ENCODE measurements around the gene STRIP1.

The STRIP1 gene

DNA sequence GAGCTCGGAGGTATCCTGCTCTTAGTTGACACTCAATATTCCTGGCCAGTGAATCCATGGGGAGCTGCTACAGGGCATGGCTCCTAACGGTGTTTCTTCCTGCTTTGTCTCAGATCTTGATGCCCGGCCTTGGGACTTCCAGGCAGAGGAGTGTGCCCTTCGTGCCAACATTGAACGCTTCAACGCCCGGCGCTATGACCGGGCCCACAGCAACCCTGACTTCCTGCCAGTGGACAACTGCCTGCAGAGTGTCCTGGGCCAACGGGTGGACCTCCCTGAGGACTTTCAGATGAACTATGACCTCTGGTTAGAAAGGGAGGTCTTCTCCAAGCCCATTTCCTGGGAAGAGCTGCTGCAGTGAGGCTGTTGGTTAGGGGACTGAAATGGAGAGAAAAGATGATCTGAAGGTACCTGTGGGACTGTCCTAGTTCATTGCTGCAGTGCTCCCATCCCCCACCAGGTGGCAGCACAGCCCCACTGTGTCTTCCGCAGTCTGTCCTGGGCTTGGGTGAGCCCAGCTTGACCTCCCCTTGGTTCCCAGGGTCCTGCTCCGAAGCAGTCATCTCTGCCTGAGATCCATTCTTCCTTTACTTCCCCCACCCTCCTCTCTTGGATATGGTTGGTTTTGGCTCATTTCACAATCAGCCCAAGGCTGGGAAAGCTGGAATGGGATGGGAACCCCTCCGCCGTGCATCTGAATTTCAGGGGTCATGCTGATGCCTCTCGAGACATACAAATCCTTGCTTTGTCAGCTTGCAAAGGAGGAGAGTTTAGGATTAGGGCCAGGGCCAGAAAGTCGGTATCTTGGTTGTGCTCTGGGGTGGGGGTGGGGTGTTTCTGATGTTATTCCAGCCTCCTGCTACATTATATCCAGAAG, 19.4 kb downstream of the STRIP1 start:
- DNase-seq (ENCODE audit: low spot score): peak; percentile 62

DNA sequence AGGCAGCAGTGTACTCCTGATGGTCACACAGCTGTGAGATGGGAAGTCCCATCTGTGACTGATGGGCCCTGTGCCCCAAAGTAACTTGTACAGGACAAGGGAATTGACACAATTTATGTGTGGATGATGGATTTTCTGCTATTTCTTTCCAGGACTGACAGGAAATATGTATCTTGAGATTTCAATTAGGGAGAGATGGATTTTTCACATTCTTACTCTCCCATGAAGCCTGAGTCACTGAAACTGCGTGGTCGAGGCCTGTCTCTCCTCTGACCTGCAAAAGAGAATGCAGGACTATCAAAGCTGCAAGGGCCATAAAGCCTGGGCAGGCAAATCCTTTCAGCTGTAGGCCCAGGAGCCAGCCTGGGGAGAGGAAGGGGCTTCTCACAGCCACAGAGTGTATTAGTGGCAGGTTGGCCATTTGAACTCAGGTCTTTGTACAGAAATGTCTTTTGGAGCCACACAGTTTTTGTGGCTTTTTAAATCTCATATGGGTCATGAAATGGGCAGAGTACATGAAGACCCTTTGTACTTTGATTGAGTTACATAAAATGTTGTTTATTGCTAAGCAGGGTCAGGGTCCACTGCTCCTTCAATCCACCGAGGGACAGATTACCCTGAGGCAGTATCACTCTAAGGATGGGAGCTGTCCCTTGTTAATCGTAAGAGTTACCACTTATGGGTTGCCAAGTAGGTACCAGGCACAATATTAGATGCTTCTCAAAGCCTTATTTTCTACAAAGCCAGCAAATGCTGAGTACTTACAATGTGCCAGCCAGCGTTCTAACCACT, 21.3 kb downstream of the STRIP1 start:
- peak; percentile 51 for DNase-seq (ENCODE audit: low spot score)

DNA sequence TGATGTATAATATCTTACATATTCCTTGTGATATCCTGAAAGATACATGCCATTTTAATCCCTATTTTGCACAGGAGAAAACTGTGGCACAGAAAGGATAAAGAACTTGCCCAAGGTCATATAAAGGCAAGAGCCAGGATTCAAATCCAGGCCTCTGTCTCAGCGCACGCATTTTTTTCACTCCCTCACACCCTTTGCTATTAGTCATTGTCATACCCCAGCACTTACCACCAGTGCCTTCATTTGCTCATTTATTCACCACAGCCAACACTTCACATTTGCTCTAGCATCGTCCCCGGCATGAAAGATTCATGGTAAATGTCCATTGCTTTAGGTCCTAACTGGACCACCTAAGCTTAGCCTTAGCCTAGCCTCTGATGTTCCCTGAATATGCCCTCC, 21.9 kb downstream of the STRIP1 start:
- DNase-seq (ENCODE audit: low spot score): no peak

DNA sequence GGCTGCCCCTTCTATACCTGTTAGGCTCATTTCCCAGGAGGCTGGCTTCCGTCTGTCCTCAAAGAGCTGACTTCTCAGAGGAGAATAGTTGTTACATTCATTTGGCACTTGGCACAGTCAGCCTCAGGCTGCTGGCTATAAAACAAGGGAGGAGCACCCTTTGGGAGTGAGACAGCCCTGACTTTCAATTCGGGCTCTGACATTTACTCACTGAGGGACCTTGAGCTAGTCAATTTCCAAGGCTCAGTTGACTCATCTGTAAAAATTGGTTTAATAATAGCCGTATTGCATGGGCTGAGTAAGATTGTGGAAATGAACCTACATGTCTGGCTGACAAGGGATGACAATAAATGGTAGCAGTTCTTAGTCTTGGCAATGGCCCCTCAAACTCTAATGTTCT, 22.4 kb downstream of the STRIP1 start:
- peak; percentile 13 for DNase-seq (ENCODE audit: low spot score)

DNA sequence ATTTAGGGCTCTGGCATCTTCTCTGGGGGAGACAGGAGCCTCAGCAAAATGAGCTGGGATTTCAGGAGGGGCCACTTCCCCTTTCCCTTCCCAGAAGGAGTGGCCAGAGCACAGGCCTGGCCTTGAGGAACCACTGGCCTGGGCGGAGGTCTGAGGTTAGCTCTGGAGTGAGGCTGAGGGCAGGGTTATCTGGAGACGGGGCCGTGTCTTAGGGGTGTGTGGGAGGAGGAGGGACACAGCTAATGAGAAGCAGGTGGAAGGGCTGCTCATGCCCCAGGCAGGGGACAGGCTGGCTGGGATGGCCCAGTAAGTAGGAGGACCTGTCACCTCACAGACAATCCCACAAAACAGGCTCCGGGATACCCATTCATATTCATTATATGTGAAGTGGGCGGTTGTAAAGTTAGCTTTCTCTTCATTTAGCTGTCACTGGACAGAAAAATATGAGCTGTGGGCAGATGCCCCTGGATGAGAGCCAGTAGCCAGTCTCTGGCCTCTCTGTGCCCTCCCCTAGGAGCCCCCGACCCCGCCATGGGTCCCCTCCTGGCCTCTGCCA, 23.6 kb downstream of the STRIP1 start:
- no peak for DNase-seq (ENCODE audit: low spot score)

DNA sequence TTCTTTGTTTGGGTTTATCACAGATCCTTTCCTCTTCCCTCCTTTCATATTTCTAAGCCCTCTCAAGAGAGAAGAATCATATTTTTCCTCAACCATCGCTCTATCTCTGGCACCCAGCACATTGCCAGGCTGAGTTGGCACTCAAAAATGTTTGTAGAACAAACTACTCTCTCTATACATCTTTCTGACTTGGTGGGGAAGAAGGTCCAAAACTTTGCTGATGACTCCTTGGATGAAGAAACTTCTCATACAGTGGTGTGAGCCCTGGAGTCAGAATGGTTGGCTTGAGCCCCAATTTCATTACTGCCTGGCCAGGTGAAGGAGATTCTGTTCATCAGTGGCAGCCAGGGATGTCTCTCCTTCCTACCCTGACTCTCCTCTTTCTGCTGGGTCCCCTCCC, 24.2 kb downstream of the STRIP1 start:
- no peak for DNase-seq (ENCODE audit: low spot score)

DNA sequence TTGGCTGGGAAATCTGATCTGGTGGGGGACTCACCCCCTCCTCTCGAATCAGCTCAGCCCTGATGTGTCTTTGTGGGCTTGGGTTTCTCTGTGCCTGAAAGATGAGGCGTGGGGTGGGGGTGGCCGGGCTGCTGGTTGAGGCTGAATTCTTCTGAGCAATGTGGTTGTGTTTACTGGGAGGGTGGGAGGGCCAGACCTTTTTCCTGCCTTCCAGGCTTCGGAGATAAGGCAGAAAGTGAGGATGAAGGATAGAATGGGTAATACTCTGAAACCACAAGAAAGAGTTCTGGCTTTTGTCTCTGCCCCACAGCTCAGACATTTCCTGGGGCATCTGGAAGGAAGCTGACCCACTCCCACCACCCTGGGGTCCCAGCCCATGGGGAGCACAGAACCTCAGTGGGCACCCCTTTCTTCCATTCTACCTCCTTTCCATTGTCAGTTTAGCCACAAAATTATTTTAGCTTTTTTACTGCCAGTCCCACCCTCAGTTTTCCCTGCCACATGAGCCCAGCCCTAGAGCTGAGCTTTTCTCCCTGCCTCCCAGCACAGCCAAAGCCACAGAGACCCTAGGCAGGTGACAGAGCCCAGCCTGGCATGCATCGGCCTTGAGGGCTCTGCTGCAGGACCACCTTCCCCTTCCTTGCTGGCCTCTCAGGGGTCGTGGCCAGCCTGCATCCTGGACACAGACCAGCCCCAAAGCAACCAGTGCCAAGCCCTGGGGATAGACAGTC, 24.9 kb downstream of the STRIP1 start:
- DNase-seq (ENCODE audit: low spot score): no peak

DNA sequence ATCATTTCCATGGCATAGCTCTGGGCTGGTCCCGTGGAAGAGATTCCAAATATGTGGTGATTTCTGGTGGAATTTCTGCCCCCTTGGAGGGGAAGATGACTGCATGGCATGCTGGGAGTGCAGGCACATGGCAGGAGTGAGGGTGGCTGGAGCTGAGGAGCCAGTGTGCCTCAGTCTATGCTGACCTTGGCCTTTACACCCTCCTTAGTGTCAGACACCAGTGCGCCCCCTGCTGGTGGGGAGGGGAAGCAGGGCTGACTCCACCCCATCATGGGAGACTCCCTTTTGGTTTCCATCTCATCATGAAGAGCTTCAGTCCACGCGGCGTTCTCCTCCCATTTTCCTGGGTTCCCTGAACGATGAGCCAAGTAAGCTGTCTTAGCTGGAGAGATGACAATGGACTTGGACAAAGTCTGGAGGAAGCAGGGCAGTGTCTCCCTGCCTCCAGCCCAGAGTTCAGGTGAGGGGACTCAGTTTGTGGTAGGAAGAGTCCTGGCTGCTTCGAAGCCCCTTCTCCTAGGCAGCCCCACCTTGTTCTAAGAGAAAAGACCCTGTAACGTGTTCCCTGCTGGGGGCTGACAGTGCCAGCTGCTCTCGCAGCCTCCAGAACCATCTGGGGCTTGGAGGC, 25.7 kb downstream of the STRIP1 start:
- DNase-seq (ENCODE audit: low spot score): peak; percentile 53

DNA sequence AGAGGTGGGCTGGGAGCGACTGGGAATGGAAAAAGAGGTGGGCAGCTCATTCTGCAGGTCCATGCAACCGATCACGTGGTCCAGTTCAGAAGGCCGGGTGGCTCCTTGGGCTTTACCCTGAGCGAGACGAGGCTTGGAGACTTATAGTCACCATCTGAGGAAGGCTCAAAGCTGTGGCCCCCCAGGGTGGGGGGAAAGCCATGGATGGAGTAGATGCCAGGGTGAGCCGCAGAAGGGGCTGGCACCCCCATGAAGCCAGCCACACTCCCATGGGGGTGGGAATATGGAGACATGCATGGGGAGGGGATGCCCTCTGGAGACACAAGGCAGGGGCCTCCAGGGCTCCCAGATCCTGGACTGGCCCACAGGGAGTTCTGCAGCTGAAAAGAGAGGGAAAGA, 26.2 kb downstream of the STRIP1 start:
- no peak for DNase-seq (ENCODE audit: low spot score)

DNA sequence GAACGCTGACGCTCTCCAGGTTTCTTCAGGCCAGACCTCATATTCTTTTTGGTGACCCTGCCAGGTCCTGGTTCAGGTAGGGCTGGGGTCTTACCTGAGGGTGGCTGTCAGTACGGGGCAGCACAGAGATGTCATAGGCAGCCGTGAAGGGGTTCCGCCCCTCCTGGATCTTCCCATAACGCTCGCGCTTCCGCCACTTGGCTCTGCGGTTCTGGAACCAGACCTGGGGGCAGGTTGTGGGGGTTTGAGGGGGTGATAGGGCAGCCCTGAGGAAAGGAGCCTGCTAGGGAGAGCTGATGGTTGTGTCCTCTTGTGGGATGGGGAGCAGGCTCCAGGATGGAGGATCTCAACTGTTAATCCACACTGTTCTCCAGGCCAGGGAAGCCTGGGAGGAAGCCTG, 26.9 kb downstream of the STRIP1 start:
- DNase-seq (ENCODE audit: low spot score): no peak

DNA sequence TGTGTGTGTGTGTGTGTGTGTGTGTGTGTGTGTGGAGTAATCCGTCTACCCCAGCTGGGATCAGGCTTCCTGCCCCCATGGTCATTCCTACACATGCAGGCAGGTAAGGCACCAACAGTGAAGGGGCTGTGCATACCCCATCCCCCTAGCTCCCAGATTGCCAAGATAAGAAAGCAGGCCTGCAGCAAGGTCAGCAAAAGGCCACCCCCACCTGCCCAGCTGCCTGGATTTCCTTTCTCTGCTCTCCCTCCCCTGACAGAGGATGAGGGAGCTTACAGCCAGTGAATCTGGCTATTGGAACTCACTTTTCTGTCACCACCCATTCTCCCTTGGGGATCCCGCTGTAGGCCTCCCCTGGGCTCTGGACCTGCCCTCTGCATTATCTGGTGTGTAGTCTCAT, 28.2 kb downstream of the STRIP1 start:
- no peak for DNase-seq (ENCODE audit: low spot score)

DNA sequence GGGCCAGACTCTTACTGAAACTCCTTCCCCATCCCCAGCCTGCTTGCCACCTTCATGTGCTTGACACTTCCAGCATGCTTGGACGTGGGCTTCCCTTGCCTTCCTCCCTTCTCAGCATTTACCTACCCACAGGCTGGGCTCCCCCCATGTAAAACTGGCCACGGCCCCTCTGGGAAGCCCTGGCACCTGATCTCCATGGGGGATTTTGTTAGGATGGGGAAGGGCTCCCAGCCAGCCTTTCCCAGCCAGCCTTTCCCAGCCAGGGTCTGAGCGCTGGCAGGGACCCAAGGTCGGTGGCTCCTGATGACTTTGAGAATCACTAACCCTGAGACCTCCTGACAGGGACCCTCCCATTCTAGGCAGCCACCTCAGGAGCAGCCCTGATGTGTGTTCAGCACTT, 29.4 kb downstream of the STRIP1 start:
- DNase-seq (ENCODE audit: low spot score): no peak

DNA sequence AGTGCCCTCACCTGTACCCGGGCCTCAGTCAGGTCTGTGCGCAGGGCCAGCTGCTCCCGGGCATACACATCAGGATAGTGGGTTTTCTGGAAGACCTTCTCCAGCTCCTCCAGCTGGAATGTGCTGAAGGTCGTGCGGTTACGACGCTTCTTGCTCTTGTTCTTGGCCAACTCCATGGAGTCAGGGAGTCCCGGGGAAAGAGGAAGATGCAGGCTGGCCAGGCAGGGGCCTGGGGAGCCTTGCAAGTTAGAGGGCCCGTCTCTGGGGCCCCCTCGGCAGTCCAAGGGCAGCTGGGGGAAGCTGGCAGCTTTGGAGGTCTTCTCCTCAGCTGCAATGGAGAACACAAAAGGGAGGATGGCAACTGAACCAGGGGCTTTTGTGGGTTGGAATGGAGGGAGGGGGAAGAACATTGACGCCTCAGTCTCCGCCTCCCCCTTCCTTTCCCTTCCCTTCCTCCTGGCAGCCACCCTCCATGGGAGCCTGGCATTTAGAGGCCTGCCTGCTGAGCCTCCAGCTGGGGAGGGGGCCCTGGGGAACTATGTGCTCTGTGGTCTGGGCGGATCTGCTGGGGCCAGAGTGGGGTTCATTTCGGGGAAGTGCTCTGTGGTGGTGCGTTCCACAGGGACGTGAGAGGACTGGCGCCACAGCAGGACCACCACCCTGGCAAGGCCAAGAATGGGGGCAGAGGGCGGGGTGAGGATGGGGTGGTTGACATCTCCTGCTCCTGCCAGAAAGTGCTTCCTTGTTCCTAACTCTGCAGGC, 30.3 kb downstream of the STRIP1 start:
- DNase-seq (ENCODE audit: low spot score): no peak

DNA sequence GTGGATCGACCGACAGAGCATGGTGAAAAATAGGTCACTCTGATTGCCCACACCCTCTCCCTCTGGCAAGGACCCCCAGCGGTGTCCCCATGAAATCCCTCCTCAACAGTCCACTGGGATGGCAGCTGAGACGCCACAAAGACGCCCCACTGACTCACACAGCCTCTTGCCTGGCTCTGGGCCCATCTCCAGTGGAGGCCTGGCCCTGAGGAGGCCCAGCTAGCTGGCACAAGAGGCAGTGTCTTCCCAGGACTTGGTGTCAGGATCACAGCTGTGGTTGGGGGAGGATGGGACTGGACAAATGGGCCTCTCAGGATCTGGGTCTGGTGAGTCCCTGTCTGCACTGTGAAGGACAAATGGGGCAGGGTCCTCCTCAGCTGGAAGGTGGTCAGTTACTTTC, 31.4 kb downstream of the STRIP1 start:
- no peak for DNase-seq (ENCODE audit: low spot score)

DNA sequence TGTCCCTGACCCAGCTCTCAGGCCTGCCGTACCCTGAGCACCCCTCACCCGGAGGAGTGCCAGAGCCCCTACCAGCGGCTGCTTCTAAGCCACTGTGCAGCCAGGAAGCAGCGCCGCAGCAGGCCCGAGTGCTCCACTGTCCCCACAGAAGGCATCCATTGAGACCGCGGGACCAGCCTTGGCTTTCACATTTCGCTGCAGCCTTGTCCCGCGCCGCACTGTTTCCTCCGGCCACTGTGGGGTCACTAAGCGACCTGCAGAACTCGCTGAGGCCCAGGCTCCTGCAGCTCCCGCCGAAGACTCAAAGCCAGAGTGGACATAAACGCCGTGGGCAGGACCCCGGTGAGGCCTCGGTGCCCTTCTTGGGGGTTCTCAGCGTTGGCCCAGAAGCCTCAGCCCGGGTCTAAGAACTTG, 33.1 kb downstream of the STRIP1 start:
- DNase-seq (ENCODE audit: low spot score): no peak

DNA sequence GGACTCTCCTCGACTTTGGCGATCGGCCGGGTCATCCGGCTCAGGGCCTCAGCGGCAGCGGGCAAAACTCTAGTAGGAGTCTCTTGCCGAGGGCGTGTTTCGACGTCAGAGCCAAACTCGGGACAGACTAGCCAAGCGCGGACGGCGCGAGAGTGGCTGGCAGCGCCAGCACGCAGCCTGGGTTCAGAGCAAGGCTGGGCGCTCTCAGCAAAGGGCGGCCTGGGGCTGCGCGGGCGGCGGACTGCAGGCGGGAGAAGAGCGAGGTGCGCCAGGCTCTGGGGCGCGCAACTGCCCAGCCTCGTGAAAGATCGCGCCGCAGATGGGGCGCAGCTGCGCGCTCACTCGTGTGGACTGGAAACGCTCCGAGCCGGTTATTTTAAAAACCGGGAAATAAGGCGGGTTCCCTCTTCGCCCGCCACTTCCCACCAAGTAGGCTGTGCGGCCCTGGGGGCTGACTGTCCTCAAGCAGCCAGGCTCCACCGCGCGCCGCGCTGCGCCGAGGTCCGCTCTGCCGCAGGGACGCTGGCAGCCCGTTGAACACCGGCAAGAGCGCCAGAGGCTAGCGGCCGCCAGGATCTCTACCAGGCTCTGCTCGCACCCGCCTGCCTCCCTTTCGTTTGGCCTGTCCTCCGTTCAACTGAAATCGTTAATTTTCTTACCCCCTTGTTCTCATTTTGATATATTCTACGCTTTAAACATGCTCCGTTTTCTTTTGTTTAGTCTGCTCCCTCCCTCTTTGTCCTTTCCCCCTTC, 33.6 kb downstream of the STRIP1 start:
- no peak for DNase-seq (ENCODE audit: low spot score)

DNA sequence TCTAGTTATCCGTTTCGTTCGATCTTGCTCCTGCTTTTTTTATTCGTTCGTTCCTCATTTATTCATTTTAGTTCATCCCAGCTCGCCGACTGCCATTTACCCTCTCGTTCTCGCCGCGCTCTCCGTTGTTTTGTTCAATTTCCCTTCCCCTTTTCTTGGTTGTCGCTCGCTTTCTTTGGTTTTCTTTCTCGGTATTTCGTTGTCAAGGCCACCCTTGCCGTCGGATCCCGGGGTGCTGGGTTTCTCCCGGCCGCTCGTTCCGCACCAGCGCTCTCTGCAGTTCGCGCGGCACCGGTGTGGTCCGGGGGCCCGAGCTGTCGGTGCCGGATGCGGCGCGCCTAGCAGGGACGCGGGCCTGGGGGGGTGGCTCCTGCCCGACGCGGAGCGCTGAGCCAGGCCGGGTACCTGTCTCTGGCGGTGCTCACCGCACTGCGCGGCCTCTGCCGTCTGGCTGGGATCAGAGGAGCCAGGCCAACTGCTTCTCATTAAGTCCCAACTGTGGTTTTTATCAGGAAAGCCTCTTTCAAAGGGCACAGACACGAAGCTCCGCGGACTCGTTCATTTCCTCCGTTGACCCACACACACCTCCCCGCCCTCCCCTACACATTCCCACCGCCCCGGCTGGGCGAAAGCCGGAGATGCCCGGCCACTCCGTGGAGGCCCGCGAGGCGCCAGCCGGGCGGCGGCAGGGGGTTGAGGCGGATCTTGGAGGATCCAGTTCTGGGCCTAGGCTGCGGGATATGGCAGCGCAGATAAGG, 34.4 kb downstream of the STRIP1 start:
- DNase-seq (ENCODE audit: low spot score): no peak

DNA sequence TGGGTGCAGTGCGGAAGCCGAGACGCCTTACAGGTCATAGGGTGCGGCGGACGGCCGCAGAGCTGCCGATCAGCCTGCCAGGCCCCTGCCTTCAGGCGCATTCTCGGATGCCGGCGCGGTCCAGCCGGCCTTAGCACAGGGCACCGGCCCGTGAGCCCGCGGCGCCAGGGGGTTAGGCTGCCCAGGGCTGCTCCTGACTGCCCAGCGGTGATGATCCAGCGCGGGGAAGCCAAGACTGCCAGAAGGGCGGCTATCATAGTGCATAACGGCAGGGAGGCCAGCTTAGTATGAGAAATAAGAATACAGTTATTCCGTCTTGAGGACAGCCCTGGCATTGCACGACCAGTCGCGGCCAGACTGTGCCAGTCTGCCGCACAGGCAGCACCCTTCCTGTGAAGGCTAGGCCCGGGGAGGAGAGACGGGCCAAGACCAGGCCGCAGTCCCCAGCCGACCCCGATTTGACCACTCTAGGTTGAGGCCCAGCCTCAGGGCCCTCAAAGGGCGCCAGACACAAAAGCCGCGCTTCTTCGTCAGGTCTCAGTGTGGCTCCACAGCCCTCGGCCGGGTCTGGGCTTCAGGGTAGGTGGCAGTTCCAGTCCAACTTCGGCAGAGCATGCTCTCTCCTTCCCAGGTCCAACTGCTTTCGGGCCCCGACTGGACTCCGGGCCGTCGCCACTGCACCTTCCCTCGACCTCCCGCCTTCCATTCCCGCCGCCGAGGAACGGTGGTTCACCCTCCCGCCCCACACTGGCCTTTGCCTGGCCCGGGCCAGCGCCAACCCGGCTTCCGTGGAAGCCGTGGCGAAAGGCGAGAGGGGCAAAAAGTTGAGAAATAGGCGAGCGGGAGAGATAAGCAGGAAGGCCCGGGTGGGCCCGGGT, 35.2 kb downstream of the STRIP1 start:
- DNase-seq (ENCODE audit: low spot score): no peak

DNA sequence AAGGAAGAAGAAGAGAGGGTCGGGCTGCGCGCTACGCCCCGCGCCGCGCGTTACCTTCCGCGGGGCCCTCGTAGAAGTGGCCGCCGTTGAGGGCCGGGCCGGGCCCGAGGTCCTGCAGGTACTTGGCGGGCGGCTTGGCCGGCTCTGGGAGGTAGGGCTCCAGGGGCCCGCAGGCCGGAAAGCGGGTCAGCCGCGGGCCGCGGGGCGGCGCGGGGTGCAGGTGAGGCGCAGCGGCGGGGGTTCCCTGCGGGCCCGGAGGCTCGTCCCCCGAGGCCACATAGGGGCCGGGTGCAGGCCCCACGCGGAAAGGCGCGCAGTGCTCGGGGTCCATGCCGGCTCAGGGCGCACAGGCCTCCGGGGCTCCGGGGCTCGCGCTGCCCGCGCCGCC, 35.9 kb downstream of the STRIP1 start:
- no peak for DNase-seq (ENCODE audit: low spot score)

Data from kidney tubule cell (primary cell).